Neural cell (in vitro differentiated cells): ENCODE data around the gene FILIP1L.

Experiments used
- CTCF ChIP-seq: fragments of 450-650 bp; IDR thresholded peaks from 2 replicates; pipeline ENCODE4 v1.5.1; 2014; ENCODE audit warnings: antibody characterized with exemption, mild to moderate bottlenecking, moderate library complexity; ENCODE audit not compliant: poor library complexity, severe bottlenecking
- EP300 ChIP-seq: fragments of 450-650 bp; conservative IDR thresholded peaks from 2 replicates; pipeline ENCODE4 v1.6.1; 2014; ENCODE audit warnings: antibody characterized with exemption, mild to moderate bottlenecking, moderate library complexity; ENCODE audit not compliant: poor library complexity, severe bottlenecking
- POLR2AphosphoS5 ChIP-seq: IDR thresholded peaks from 2 replicates; pipeline ENCODE4 v1.6.1; 2012
- SMC3 ChIP-seq: fragments of 450-650 bp; conservative IDR thresholded peaks from 2 replicates; pipeline ENCODE4 v1.6.1; 2014; ENCODE audit warnings: antibody characterized with exemption, mild to moderate bottlenecking, moderate library complexity; ENCODE audit not compliant: poor library complexity
- TF ChIP-seq, protein P1 (sequence below): IDR thresholded peaks from 2 replicates; pipeline ENCODE4 v1.6.1; 2012; ENCODE audit warnings: borderline replicate concordance

GRCh38 chr3:100102757-100103156 is 11.5 kb downstream of the FILIP1L start:
- no peak for TF ChIP-seq CTCF
- no peak for TF ChIP-seq EP300
- no peak for TF ChIP-seq POLR2AphosphoS5
- TF ChIP-seq SMC3: no peak
- TF ChIP-seq, protein P1, sequence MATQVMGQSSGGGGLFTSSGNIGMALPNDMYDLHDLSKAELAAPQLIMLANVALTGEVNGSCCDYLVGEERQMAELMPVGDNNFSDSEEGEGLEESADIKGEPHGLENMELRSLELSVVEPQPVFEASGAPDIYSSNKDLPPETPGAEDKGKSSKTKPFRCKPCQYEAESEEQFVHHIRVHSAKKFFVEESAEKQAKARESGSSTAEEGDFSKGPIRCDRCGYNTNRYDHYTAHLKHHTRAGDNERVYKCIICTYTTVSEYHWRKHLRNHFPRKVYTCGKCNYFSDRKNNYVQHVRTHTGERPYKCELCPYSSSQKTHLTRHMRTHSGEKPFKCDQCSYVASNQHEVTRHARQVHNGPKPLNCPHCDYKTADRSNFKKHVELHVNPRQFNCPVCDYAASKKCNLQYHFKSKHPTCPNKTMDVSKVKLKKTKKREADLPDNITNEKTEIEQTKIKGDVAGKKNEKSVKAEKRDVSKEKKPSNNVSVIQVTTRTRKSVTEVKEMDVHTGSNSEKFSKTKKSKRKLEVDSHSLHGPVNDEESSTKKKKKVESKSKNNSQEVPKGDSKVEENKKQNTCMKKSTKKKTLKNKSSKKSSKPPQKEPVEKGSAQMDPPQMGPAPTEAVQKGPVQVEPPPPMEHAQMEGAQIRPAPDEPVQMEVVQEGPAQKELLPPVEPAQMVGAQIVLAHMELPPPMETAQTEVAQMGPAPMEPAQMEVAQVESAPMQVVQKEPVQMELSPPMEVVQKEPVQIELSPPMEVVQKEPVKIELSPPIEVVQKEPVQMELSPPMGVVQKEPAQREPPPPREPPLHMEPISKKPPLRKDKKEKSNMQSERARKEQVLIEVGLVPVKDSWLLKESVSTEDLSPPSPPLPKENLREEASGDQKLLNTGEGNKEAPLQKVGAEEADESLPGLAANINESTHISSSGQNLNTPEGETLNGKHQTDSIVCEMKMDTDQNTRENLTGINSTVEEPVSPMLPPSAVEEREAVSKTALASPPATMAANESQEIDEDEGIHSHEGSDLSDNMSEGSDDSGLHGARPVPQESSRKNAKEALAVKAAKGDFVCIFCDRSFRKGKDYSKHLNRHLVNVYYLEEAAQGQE: no peak
